Measurements from ENCODE around the gene SH3BP2. TPM values are rescaled to one million over a fixed set of nuclear protein-coding genes. Genes with fewer than 3 reads are reported as not detected.

SH3BP2 gene, protein sequence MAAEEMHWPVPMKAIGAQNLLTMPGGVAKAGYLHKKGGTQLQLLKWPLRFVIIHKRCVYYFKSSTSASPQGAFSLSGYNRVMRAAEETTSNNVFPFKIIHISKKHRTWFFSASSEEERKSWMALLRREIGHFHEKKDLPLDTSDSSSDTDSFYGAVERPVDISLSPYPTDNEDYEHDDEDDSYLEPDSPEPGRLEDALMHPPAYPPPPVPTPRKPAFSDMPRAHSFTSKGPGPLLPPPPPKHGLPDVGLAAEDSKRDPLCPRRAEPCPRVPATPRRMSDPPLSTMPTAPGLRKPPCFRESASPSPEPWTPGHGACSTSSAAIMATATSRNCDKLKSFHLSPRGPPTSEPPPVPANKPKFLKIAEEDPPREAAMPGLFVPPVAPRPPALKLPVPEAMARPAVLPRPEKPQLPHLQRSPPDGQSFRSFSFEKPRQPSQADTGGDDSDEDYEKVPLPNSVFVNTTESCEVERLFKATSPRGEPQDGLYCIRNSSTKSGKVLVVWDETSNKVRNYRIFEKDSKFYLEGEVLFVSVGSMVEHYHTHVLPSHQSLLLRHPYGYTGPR
- total RNA-seq, result 35.6 and 59.6 TPM in 2 replicates

DNA sequence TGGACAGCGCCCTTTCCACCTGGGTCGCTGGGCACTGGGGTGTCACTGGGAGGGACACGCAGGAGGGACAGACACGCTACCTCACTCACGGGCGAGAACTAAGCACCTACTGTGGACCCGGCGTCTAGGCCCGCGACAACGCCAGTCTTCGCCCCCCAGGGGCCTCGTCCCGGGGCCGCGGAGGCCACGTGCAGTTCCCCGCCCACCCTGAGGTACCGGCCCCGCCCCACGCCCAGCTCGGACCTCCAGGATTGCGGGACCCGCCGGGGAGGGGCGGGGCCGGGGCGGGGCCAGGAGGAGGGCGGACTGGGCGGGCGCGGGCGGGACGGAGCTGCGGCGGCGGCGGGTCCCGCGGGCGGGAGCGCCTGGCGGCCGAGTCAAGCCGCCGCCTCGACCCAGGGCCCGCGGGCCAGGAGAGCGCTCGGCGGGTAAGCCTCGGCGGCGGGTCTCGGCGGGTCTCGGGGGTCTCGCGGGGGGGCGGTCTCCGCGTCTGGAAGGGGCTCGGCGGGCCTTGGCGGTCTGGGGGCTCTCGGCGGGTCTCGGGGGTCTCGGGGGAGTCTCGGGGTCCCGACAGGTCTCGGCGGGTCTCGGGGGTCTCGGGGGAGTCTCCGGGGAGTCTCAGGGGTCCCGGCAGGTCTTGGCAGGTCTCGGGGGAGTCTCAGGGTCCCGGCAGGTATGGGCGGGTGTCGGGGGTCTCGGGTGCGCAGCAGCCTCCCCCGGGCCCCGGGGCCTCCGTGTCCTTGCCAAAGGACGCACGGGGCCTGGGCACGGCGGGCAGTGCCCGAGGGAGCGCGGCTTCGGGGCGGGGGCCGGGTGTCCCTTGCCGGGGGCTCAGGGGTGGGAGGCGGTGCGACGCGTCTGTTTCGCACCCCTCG, at the start of gene SH3BP2:
Gene SH3BP2, plus strand, starts transcription at position 375 of the 875 bp plus-strand sequence. CDS start 27,533 bp downstream, outside the sequence.

DNA sequence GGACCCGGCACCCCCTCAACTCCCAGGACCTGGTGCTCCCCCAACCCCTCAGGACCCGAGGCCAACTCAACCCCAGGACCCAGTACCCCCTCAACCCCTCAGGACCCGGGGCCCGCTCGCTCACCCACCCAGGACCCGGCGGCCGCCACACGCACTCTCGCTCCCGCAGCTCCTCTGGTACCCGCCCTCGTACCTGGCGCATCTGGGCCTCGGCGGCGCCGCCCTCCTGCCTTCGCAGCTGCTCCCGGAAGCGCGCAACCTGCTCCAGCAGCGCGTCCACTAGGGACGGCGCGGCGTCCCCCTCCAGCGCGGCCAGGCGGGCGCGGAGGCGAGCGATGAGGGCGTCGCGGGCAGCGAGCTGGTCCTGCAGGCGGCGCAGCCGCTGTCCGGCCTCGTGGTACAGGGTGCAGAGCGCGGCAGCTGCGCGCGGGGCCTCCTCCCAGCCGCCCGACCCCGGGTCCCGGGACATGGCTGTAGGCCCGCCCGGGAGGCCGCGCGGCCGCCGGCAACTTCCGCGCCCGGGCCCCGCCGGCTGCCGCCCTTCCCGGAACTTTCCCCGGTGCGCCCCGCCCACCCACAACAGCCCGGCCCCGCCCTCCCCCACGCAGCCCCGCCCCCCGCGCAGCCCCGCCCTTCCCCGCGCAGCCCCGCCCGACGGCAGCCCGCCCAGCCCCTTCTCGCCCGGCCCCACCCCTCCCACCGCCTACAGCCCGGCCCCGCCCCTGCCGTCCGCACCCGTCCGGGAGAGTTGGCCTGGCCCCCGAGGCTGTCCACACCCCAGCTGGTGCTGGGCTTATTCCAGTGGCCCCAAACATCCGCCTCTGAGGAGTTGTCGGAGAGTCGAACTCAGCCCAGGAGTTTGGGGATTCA, 36.8 kb upstream of the SH3BP2 start, which contains the start of gene TNIP2:
Gene TNIP2, minus strand, starts transcription at position 516 of the 870 bp plus-strand sequence. Its CDS starts 47 bp downstream, at position 469.

DNA sequence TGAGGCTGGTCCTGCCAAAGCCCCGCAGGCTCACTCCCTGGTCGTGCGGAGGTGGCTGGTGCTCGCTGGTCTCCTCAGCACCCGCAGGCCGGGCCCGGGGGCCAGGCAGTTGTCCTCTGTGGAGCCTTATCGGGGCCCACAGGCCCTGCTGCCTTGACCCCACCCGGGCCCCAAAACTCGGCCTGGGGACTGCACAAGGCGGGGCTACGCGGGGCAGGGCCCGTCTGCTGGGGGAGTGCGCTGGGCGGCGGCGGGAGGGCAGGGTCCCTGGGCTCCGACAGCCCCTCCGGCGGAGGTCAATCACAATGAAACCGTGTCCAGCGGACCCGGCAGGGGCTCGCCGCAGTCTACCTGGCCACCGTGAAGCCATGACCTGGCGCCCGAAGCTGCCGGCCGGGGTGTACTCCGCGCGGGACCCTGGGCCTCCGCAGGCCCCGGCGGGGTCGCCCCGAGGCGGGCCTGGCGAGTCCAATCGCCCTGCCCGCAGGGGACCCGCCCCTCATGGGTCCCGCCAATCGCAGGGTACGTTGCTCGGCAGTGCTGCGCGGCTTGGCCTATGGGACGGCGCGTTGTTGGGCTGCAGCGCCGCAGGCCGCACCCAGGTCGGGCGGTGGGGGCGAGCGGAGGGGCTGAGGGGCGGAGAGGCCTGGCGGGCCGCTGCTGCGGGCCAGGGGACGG, 50.5 kb downstream of the SH3BP2 start, which contains the start of gene ADD1:
Gene ADD1, plus strand, starts transcription at position 582 of the 678 bp plus-strand sequence. CDS start 32,072 bp downstream, outside the sequence.

Other genes with a start within 250 kb of the SH3BP2 start
- gene TNIP2, start 36.7 kb upstream of the SH3BP2 start, total RNA-seq, result 51.7 and 53.8 TPM in 2 replicates
- 135 and 154 TPM in 2 replicates for gene ADD1, start 50.8 kb downstream of the SH3BP2 start, total RNA-seq
- 21.2 and 23.5 TPM in 2 replicates for gene NOP14, start 170.3 kb downstream of the SH3BP2 start, total RNA-seq
- 3.6 and 4.7 TPM in 2 replicates for gene GRK4, start 170.5 kb downstream of the SH3BP2 start, total RNA-seq